Activated naive CD4-positive, alpha-beta T cell (primary cell): ENCODE measurements around the gene BLOC1S1.

Experiments used
- DNase-seq, 4 experiments: peaks; one replicate each; lab custom pipeline; 2025; lab: John Stamatoyannopoulos, UW

BLOC1S1 gene

DNA sequence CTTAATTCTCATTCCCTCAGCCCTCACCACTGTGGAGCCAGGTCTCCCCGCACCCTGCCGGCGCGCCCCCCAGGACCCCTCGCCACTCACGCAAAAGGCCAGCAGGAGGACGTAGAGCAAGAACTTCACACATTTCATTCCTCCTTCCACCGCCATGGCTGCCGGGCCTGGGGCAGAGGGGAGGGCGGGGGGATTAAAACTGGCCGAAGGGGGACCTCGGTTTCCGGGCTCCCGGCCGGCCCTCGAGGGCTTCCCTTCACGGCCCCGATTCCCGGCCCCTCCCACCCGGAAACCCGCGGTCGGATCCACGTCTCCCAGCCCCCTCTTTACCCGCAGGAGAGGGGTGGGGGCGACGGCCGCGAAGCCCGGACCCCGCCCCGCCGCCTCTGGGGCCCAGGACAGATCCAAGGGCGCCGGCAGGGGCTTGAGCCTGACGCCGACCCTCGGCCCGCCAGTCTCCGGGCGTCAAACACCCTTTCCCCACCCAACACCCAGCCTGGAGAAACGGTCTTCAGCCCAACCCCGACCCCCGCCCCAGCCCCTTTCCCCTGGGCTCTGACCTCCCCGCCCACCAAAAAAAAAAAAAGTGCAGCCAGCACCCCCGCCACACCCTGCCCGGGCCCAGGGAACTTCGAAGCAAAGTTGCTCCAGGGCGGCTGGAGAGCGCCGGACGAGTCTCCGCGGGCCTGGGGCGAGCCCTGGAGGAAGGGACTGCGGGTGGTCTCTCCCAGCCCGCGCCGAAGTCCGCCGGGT is 12.5 kb downstream of the BLOC1S1 start:
- no peak for DNase-seq

DNA sequence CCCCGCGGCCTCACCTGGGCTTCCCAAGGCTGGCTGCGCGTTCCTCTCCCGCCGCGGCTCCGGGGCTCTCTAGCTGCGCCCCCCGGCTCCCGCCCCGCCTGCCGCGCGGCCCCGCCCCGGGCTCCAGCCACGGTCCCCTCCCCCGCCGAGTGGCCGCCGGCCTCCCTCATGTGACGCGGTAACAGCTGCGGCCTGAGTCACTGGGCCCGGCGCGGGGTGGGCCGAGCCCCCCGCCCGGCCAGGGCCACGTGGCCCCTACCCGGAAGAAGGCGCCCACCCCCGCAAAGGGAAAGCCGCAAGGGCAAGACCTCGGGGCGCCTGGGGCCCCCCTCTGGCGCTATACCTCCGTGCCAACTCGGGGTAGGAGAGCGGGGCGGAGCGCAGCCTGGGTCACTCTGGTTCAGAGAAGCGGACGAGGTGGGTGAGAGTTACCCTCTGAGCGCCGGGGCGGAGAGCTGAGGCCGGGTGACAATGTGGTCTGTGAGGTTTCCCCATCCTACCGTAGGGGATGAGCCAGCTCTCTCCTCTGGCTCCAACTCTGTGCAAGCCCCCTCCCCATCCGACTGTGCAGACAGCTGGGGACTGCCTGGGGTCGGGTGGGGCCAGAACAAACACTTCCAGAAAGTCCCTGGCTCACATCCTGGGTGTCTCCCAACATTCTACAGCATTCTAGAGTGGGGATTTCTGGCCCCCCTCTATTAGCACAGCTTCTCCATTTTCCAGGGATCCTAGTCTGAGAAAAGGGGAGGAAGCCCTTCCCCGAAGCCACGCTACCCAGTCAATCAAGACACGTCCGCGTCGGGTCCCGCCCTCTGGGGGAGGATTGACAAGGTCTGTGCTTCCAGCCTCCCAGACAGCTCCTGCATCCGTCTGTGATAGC is 13.3 kb downstream of the BLOC1S1 start, which contains the start of gene CD63:
TSS of gene CD63 (minus strand) at position 71 of the 880 bp plus-strand sequence. CDS start 668 bp downstream, outside the sequence.
- peak in 3 of 4 experiments; percentile 27 to 36 (median 32) for DNase-seq

DNA sequence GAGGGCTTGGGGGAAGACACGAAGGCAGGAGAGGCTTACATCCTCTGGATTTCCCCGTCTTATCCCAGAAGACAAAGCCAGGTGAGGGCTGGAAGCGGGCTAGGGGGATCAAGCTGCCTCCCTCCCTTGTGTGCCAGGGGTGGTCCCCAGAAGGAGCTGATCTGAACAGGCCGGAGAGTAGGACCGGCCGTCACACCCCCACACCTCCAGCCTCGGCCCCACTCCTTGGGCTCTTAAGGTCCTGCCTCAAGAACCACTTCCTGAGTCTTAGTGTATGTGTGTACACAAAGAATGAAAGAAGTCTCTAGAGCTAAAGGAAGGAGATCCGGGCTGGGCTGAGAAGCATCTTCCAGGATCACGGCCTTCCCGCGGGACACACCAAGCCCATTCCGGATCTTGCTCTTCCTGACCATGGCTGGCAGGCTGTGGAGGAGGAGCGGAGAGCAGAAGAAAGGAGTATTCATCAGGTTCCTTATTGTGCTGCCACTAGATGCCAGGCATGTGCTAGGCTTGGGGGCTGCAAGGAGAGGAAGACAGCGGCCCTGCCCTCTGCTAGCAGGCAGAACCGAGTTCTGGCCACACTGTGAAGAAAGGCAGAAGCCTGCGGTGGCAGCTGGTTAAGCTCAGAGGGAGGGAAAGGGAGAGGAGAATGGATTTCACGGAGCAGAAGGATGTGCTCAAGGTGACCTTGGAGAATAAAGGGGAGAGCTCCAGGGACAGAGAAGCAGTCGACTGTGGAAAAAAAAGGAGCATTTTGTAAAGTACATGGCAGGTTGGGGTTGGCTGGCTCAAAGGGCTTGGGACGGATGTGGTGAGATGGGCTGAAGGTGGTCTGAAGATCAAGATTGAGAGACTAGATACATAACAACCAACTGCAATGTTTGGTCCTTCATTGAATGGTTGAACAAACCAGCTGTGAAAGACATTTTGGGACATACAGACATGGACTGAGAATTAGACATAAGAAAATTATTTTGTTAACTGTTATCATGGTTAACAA is 14.3 kb downstream of the BLOC1S1 start:
- DNase-seq: no peak

DNA sequence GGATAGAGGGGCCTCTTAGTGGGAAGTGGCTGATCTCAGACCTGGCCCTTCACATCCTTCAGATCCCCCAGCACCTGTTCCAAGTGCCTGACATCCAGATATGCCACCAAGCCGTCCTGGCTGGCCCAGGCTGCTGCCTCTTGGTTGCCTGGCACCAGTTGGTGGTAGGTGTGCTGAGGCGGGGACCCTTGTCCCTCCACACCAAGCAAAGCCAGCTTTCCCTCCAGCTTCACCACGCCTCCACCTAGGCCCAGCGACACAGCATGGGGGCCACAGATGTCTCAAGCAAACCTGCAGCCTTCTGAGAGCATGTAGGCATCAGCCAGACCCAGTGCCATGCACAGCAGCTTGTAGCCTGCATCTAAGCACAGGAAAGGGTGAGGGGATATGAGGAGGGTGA is 16.4 kb downstream of the BLOC1S1 start:
- no peak for DNase-seq

DNA sequence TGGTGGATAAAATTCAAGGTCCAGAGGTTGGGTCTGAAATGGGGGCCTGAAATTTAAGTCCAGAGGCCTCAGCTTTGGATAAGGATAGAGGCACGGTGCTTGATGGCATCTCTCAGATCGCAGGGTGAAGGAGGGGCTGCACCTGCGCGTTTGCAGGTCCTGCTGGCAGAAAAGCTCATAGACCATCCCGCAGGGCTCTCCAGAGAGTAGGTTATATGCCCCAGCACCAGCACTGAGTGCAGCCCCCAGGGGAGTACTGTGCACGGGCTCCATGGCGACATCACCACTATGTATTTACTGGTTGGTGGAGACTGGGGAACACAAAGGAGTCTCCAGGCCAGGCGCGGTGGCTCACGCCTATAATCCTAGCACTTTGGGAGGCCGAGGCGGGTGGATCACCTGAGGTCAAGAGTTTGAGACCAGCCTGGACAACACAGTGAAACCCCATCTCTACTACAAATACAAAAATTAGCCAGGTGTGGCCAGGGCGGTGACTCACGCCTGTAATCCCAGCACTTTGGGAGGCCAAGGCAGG is 17.2 kb downstream of the BLOC1S1 start:
- no peak for DNase-seq

DNA sequence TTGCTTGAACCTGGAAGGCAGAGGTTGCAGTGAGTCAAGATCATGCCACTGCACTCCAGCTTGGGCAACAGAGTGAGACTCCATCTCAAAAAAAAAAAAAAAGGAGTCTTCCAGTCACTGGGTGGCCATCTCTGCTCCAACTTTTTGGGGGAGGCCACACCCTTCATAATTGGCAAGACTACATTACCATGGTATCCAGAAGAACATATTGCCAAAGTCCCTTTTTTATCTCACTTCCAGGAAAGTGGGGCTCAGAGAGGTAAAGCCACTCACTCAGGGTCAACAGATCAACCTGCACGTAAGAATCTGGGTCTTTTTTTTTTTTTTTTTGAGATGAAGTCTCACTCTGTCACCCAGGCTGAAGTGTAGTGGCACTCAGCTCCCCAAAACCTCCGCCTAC is 18.0 kb downstream of the BLOC1S1 start:
- DNase-seq: no peak

DNA sequence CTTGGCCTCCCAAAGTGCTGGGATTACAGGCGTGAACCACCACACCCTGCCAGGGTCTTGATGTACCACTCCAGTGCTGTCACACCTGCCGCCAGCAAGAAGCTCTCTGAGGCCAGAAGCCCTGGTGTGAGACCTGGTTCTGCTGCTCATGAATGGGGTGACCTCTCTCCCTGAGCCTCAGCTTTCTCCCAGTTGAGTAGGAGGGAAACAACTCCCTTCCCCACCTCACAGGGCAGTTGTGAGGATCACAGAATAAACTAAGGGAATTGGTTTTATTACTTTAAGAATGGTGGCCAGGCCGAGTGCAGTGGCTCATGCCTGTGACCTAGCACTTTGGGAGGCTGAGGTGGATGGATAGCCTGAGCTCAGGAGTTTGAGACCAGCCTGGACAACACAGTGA is 18.7 kb downstream of the BLOC1S1 start:
- DNase-seq: no peak

DNA sequence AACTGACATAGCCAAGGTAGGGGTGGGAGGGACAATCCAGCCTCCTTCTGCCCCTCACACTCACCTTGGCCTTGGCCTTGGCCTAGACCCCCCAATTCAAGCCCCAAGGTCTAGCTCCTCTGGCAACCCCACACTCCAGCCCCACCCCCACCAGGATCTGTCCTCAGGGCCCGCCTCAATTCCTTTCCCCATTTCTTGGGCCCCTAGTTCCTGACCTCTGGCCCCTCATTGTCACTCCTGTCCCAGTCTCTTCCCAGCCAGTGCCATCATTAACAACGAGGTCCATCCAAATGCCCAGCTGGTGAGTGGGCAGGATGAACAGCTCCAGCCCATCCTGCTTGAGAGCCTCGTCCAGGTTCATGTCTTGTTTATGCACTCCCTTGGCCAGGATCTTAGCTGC is 20.2 kb downstream of the BLOC1S1 start:
- no peak for DNase-seq

DNA sequence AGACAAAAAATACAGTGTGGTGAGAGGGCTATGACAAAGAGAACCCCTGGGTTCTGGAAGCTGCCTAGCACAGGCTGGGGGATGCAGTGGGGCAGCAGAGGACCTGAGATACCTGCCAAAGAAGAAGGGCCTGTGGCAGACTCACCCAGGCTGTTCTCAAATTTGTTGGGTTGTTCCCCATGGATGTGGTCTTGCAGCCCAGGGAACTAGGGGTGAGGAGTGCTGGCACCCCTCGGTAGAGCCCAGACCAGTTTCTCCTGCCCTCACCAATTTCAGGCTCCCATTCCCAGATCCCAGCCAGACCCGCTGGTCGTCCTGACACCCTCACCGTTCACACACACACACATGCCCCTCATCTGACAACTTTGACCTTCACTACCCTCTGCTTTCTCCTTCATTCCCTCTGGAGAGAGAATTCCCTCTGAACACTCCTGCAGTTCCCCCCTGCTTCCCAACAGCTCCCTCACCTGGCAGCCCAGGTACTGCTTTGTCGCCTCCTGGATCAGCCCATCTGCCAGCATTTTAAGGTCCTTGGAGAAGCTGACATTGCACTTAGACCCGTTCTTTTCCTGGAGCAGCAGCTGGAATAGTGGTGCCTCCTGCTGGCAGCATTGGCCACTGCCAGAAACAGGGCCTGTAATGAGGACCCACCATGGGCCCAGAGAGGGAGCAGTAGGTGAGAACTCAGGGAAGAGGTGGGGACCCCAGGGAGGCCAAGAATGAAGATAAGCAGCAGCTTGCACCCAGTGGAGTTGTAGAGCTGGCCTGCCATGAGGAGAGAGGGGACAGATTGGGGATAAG is 21.1 kb downstream of the BLOC1S1 start:
- peak in 2 of 4 experiments; percentile 15 to 39 for DNase-seq

DNA sequence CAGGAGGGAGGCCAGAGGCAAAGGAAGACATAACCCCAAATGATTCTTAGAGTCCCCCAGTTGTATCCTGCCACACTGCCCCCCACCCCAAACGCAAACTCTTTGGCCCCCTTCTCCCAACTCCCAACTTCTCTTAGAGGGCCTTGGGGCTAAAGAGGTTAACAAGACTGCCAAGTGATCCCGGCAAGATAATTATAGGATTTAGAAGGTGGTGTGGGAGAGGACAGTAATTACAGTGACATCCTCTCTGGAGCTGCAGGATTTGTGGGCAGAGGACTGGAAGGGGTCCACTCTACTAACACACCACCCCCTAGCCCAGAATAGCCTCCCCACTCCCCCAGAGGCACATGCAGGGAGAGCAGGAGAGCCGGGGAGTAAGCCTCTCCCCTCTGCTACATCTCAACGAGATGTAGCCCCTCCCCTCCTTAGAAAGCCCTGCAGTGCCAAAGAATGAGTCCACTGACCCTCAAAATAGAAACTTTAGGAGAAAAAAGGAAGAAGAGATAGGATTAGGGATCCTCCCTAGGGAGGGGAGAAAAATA is 21.8 kb downstream of the BLOC1S1 start:
- DNase-seq: no peak

DNA sequence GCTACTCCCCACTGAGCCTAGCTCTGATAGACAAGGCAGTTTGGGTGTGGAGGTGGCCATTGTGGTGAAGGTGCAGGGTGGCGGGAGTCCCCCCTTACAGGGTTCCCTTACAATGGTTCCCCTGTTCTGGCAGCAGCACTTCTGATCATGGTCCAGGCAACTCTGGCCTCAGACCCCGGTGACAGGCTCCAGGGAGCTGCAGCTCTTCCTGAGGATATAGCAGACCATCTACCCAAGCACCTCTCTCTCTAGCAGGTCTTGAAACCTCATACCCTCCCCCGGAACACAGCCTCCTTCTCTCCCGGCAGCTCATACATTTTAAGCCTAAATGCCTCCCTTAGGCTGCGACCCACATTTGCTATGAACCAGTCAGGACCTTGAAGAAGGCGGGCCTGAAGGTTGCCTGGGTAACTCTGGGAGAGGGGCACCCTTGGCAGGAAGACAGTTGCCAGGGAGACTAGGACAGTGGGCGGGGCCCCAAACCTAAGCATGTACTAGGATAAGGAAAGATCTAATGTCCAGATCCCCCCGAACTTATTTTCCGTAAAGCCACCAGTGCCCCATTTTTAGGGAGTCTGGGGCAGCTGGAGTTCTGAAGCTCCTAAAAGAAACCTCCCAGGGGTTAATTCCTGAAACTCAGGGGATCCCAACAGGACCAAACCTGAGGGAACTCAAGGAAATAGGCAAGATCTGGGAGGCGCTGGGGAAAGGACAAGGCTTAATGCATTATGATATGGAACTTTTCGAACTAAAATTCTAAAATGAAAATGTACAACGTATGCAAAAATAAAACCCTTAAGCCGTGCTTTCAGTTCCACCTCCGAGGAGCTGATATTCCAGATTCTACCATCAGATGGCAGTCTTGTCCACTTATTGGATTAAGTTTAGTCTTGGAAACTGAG is 22.5 kb downstream of the BLOC1S1 start:
- DNase-seq: peak in 2 of 4 experiments; percentile 60 to 62

DNA sequence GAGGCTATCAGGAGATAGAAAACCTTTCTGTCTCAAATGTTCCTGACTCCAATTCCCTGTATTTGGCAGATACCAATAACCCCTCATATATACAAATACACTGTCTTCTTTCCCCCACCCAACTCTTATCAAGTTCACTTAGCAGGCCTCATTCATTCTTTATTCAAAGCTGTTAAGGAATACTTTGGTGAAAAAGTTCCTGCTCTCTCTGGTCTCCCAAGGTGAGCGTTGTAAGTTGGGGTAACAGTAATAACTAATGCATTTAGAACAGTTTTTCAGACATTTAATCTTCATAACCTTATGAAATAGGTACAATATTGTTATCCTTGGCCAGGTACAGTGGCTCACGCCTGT is 23.2 kb downstream of the BLOC1S1 start:
- no peak for DNase-seq

DNA sequence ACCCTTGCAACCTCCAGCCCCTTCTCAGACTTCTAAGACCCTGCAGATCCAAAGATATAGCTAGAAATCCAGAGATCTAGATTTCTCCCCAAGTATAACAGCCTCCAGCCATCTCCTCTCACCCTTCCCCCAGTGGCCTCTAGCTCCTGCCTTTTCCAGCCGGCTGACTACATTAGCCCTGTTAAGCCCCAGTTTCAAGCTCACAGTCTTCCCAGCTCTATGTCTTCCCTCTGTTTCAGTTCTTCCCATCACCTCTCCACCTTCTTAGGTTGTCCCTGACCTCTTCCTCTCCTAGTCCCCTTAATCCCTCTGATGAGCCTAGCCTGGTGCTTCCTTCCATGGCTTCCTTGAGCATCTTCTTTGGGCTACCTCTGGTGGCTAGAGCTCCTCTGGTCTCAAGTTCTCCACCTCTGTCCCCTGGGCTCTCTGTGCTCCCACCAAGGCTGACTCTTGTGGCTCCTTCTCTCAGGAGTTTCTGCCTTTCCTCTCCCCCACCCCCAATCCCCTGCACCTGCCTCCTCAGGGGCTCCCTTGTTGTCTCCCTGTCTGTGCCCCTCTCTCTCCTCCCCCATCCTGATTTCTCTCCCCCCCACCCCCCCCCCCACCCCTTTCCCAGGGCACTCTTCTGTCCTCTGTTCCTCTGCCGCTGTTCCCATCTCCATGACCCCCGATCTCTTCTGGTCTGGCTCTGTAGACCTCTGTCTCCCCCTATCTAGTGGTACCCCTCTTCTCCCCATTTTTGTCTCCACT is 26.3 kb downstream of the BLOC1S1 start:
- no peak for DNase-seq

DNA sequence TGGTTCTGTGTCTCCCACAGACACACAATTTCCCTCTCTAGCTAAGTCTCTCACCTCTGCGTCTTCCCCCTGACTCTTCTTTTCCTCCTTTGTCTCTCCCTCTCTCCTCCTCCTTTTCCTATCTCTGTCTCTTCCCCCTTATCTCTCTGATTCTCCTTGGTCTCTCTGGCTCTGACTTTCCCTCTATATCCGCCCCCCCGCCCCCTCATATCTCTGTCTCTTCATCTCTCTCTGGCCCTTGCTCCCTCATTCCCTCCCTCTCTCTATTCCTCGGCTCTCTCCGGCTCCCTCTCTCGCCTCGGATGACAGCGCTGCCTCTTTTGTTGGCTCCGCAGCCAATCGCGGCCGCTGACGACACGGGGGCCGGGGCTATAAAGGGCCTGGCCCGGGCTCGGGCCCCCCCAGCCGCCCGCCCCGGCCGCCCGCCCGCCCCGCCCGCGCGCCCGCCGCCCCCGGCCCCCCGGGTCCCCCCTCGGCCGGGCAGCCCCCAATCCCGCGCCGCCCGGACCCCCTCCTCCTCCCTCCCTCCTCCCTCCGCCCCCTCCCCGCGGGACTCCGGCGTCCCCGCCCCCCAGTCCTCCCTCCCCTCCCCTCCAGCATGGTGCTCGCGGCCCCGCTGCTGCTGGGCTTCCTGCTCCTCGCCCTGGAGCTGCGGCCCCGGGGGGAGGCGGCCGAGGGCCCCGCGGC is 27.0 kb downstream of the BLOC1S1 start, which contains the start of gene GDF11:
TSS of gene GDF11 (plus strand) at position 404 of the 687 bp plus-strand sequence. CDS start at position 599, 195 bp downstream.
- DNase-seq: peak in 3 of 4 experiments; percentile 39 to 73 (median 45)

DNA sequence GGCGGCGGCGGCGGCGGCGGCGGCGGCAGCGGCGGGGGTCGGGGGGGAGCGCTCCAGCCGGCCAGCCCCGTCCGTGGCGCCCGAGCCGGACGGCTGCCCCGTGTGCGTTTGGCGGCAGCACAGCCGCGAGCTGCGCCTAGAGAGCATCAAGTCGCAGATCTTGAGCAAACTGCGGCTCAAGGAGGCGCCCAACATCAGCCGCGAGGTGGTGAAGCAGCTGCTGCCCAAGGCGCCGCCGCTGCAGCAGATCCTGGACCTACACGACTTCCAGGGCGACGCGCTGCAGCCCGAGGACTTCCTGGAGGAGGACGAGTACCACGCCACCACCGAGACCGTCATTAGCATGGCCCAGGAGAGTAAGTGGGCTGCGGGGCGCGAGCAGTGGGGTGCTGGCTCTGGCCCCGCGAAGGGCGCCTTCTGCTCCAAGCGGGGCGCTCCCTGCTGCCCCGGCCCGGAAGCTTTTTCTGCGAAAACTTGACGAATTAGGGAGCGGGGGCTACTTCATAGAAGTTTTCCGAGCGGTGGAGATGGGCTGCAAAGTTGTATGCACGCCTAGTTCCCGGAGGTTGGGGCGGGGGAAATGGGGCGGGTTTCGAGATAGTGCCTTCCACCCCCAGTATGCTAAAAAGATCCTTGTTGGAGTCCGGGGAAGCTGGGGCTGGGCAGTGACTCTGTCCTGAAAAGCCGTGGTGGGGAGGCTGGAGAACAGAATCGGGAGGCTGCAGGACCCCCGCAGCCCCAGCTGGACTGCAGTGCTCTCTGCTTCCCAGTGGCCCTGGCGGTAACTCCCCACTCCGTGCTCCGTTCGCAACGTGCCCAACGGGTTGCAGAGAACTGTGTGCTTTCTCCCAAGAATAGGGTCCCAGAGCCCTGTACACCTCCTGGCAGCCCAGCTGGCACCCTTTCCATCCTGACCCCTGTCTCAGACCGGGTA is 27.8 kb downstream of the BLOC1S1 start:
- DNase-seq: peak in 1 of 4 experiments; percentile 54

DNA sequence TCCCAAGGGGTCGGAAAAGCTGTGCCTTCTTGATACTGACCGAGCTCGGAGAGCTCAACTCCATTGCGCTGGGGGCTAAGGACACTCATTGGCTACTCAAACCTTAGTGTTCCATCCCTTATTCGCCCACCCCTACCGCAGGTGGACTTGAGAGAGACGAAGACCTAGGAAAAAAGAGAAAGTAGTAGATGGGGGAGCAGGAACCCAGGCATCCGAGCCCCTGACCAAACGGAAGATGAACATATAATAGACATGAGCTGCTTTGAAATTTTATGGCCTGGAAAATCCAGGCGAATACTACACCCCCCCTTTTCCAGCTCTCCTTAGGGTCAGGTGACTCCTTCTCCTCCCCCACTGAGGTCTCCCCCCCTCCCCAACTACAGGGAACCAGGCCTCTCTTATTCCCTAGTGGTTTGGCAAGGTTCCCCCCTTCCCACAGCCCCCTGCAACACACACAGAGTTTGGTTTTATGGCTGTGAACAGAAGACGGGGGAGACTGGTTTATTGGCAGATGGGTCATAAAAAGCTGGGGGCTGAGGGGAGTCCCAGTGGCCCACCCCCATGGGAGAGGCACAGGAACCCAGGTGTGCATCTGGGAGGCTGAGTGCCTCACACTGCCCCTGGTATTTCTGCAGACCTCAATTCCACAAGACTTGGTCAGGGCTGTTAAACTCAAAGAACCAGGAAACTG is 28.6 kb downstream of the BLOC1S1 start:
- no peak for DNase-seq
